Kidney epithelial cell (primary cell): ENCODE results near the gene HCK. TPM values are rescaled to one million over a fixed set of nuclear protein-coding genes. Genes with fewer than 3 reads are reported as not detected.
"Not testable (repeated sequence)": the region's sequence is repeated elsewhere in the genome, so short reads cannot be mapped to it uniquely, and the experiment has no call there.

Experiments used
- DNase-seq: peaks from one replicate; pipeline ENCODE4 v3.0.0-alpha.2; 2010; ENCODE audit warnings: low read depth
- H3K27me3 ChIP-seq: 2 replicates; pipeline ENCODE4 v1.6.0; 2011; ENCODE audit warnings: low read length; ENCODE audit not compliant: control insufficient read depth, insufficient read depth
- H3K36me3 ChIP-seq: 2 replicates; pipeline ENCODE4 v1.5.1; 2011; ENCODE audit warnings: low read length; ENCODE audit not compliant: control insufficient read depth, insufficient read depth
- H3K4me3 ChIP-seq: 2 replicates; pipeline ENCODE4 v1.5.1; 2011; ENCODE audit warnings: low read depth, mild to moderate bottlenecking, control low read depth, low read length
- CTCF ChIP-seq: IDR thresholded peaks from 2 replicates; pipeline ENCODE4 v1.5.1; 2011; ENCODE audit warnings: mild to moderate bottlenecking, moderate library complexity, low read length, control low read depth, inconsistent platforms; ENCODE audit not compliant: insufficient read depth, poor library complexity, severe bottlenecking
- total RNA-seq: library from RNA; depleted of rRNA; stranded (reverse); fragments of >200 nt; gene quantifications from 2 replicates; pipeline ENCODE4 v1.2.3, GENCODE V29; 2015

The HCK gene
- total RNA-seq, 1 donor from 2014 or later: 0.17 TPM

- DNase-seq: no peak
- Histone ChIP-seq H3K4me3 (no peak overlapping the region), H3K36me3 (no peaks in the 10 kb centered on the region), H3K27me3 (no peaks in the 10 kb centered on the region)
- no peak for TF ChIP-seq CTCF
Observed at GRCh38 chr20:32115211-32115767, 63.2 kb downstream of the HCK start.

- Histone ChIP-seq H3K36me3 (no peaks in the 10 kb centered on the region), H3K27me3 (no peaks in the 10 kb centered on the region), H3K4me3 (no peak overlapping the region)
- TF ChIP-seq CTCF: no peak
- no peak for DNase-seq
Observed at GRCh38 chr20:32116079-32116521, 64.1 kb downstream of the HCK start.

- not testable (repeated sequence) for H3K36me3 ChIP-seq, H3K4me3 ChIP-seq, DNase-seq, H3K27me3 ChIP-seq
Observed at GRCh38 chr20:32116796-32117195, 64.8 kb downstream of the HCK start.

GRCh38 chr20:32118427-32118826, 66.4 kb downstream of the HCK start:
- not testable (repeated sequence) for DNase-seq, H3K27me3 ChIP-seq, H3K36me3 ChIP-seq, H3K4me3 ChIP-seq

- Histone ChIP-seq H3K27me3 (no peaks in the 10 kb centered on the region), H3K4me3 (no peak overlapping the region), H3K36me3 (no peaks in the 10 kb centered on the region)
- no peak for DNase-seq
- no peak for TF ChIP-seq CTCF
Observed at GRCh38 chr20:32119734-32120133, 67.7 kb downstream of the HCK start.

- H3K36me3 ChIP-seq, H3K4me3 ChIP-seq, H3K27me3 ChIP-seq, DNase-seq: not testable (repeated sequence)
Observed at GRCh38 chr20:32121908-32122307, 69.9 kb downstream of the HCK start.

GRCh38 chr20:32123088-32123487, 71.0 kb downstream of the HCK start:
- no peak for TF ChIP-seq CTCF
- Histone ChIP-seq H3K36me3 (no peaks in the 10 kb centered on the region), H3K4me3 (no peak overlapping the region), H3K27me3 (no peaks in the 10 kb centered on the region)
- no peak for DNase-seq
